GM12878 (cell line): ENCODE measurements around the gene ADGB. TPM values are rescaled to one million over a fixed set of nuclear protein-coding genes. Genes with fewer than 3 reads are reported as not detected.

Source experiments
- ATAC-seq: fragments of 200-7000 bp; cut with Tn5 transposase; 3 replicates; pipeline ENCODE4 v1.9.1; 2020; ENCODE audit warnings: mild to moderate bottlenecking, moderate library complexity
- BruUV-seq: library from RNA; stranded (reverse); fragments of 400-500 nt; replicated peaks from 2 replicates; lab custom pipeline; 2021; lab: Mats Ljungman, UMichigan
- CTCF ChIA-PET: fragments of 300-600 bp; sonication (Branson Sonifier 250); formaldehyde crosslinking; extraction: SDS; loops from one replicate; lab custom pipeline; 2021; ENCODE audit warnings: inconsistent platforms; lab: Yijun Ruan, JAX
- POLR2A ChIA-PET: fragments of 350-600 bp; formaldehyde crosslinking; extraction: SDS; loops from one replicate; lab custom pipeline; 2021; ENCODE audit warnings: inconsistent platforms; lab: Charles Lee
- RAD21 ChIA-PET: fragments of 300-600 bp; sonication (Branson Sonifier 250); formaldehyde crosslinking; loops from one replicate; lab custom pipeline; 2023; ENCODE audit warnings: antibody characterized with exemption; ENCODE audit not compliant: unreplicated experiment; lab: Charles Lee
- SMC1A ChIA-PET: fragments of 300-600 bp; sonication (Branson Sonifier 250); formaldehyde crosslinking; loops from one replicate; lab custom pipeline; 2023; ENCODE audit not compliant: unreplicated experiment, uncharacterized antibody; lab: Charles Lee
- DNase-seq: peaks from one replicate; pipeline ENCODE4 v3.0.0-alpha.2; 2011; ENCODE audit warnings: low read depth, low spot score
- FAIRE-seq: peaks from 3 replicates; lab custom pipeline; 2011; peaks lifted over from hg19 to GRCh38; lab: Jason Lieb, UNC
- H2AFZ ChIP-seq: 2 replicates; pipeline ENCODE4 v1.6.0; 2011; ENCODE audit warnings: low read depth, low read length, control low read depth; ENCODE audit not compliant: control insufficient read depth
- H3K27ac ChIP-seq: 2 replicates; pipeline ENCODE4 v1.5.1; 2011; ENCODE audit warnings: control low read depth; ENCODE audit not compliant: control insufficient read depth, insufficient read depth
- H3K27me3 ChIP-seq, 2 experiments: replicated peaks in 1 of 2; 2 replicates each; pipeline versions ENCODE4 v1.6.0 to v1.6.1; 2011; ENCODE audit warnings: low read length in 1 of 2; ENCODE audit not compliant: control insufficient read depth in 2 of 2, insufficient read depth in 2 of 2
- H3K36me3 ChIP-seq, 2 experiments: 2 replicates each; pipeline ENCODE4 v1.5.1; 2011; ENCODE audit warnings: low read length in 1 of 2; ENCODE audit not compliant: control insufficient read depth in 2 of 2, insufficient read depth in 2 of 2
- H3K4me1 ChIP-seq: 2 replicates; pipeline ENCODE4 v1.6.1; 2011; ENCODE audit warnings: mild to moderate bottlenecking, low read length, moderate library complexity, mixed read lengths; ENCODE audit not compliant: control insufficient read depth, insufficient read depth
- H3K4me2 ChIP-seq: 2 replicates; pipeline ENCODE4 v1.6.0; 2011; ENCODE audit warnings: control low read depth; ENCODE audit not compliant: control insufficient read depth, insufficient read depth
- H3K4me3 ChIP-seq: fragments of 200-600 bp; sonication (generic); 2 replicates; pipeline ENCODE4 v1.5.1; 2016
- H3K79me2 ChIP-seq: 2 replicates; pipeline ENCODE4 v1.6.0; 2011; ENCODE audit warnings: low read length; ENCODE audit not compliant: control insufficient read depth, insufficient read depth
- H3K9ac ChIP-seq: 2 replicates; pipeline ENCODE4 v1.8.0; 2011; ENCODE audit warnings: low read length, control low read depth, mixed read lengths; ENCODE audit not compliant: control insufficient read depth, insufficient read depth
- H3K9me3 ChIP-seq: replicated peaks from 3 replicates; pipeline ENCODE4 v1.5.1; 2011; ENCODE audit warnings: mild to moderate bottlenecking, low read length; ENCODE audit not compliant: control insufficient read depth, insufficient read depth
- H4K20me1 ChIP-seq: 2 replicates; pipeline ENCODE4 v1.6.0; 2011; ENCODE audit not compliant: control insufficient read depth, insufficient read depth
- ATF7 ChIP-seq: fragments of 450-650 bp; IDR thresholded peaks from 2 replicates; pipeline ENCODE4 v1.6.1; 2016; ENCODE audit warnings: low read depth, mild to moderate bottlenecking
- EP300 ChIP-seq, 2 experiments: fragments of 150-350 bp in 1 of 2; IDR thresholded peaks; 2 replicates each; pipeline ENCODE4 v1.6.1; 2011 to 2012; ENCODE audit warnings: low read depth in 2 of 2, low read length in 2 of 2, borderline replicate concordance in 1 of 2, improper control_type of control experiment in 1 of 2, inconsistent platforms in 1 of 2; ENCODE audit not compliant: control insufficient read depth in 1 of 2
- FOXM1 ChIP-seq: IDR thresholded peaks from 2 replicates; pipeline ENCODE4 v1.6.1; 2012; ENCODE audit warnings: low read depth, mild to moderate bottlenecking, inconsistent platforms, low read length, moderate library complexity
- IKZF2 ChIP-seq, 2 experiments: fragments of 450-650 bp; IDR thresholded peaks; 2 replicates each; pipeline ENCODE4 v1.6.1; 2017; ENCODE audit warnings: mild to moderate bottlenecking in 2 of 2, moderate library complexity in 2 of 2
- IRF4 ChIP-seq: IDR thresholded peaks from 2 replicates; pipeline ENCODE4 v1.6.1; 2011; ENCODE audit warnings: low read depth, low read length
- TCF12 ChIP-seq: IDR thresholded peaks from 2 replicates; pipeline ENCODE4 v1.6.1; 2011; ENCODE audit warnings: low read depth, mild to moderate bottlenecking, low read length
- YBX1 ChIP-seq: fragments of 450-650 bp; IDR thresholded peaks from 2 replicates; pipeline ENCODE4 v1.6.1; 2016; ENCODE audit warnings: antibody characterized with exemption
- WGBS: methylation state at CpG from one replicate; pipeline ENCODE4 v1.1.6; 2016; ENCODE audit warnings: low lambda C conversion rate; ENCODE audit not compliant: insufficient replicate concordance, insufficient coverage; ENCODE audit errors: missing lambda C conversion rate; 5-methylcytosine and 5-hydroxymethylcytosine counted together
- in situ Hi-C: fragments of 300-500 bp; cut with MboI; formaldehyde crosslinking; loops from 9 replicates; pipeline ENCODE4 v1.14.3; 2018; ENCODE audit warnings: mixed read lengths
- intact Hi-C: fragments of 100-400 bp; cut with micrococcal nuclease; formaldehyde crosslinking; loops from one replicate; pipeline ENCODE4 v1.14.2; 2022; ENCODE audit not compliant: unreplicated experiment
- polyA plus RNA-seq, 11 experiments: library from polyadenylated mRNA; depleted of rRNA in 4 of 11; unstranded in 6 of 11; stranded (reverse) in 5 of 11; fragments of >200 nt; fragmentation: Nextera tagmentation in 4 of 11; fragmentation: Illumina TruSeq in 1 of 11; extraction: Ambion mirVana in 4 of 11; extraction: Trizol in 1 of 11; gene quantifications; 1 replicate in 1 of 11; 2 replicates in 10 of 11; pipeline versions ENCODE4 v1.2.1 to v1.2.3, GENCODE V29; 2011 to 2016; ENCODE audit warnings: inconsistent platforms in 2 of 11, missing spikeins in 2 of 11, low read depth in 1 of 11
- total RNA-seq, 4 experiments: library from RNA; depleted of rRNA in 3 of 4; stranded (reverse); fragments of >200 nt in 3 of 4; fragmentation: Illumina TruSeq in 1 of 4; extraction: Trizol in 1 of 4; gene quantifications; 2 replicates each; pipeline versions ENCODE4 v1.2.1 to v1.2.3, GENCODE V29; 2013 to 2021
- TF ChIP-seq, protein P1 (sequence below): fragments of 450-650 bp; IDR thresholded peaks from 2 replicates; pipeline ENCODE4 v1.6.1; 2017; ENCODE audit warnings: mild to moderate bottlenecking

Gene ADGB
- total and polyA plus RNA-seq, 10 of the 15 experiments (the other 5 are each of a cell fraction or from before 2014, with no cell fraction given) = not detected

DNA sequence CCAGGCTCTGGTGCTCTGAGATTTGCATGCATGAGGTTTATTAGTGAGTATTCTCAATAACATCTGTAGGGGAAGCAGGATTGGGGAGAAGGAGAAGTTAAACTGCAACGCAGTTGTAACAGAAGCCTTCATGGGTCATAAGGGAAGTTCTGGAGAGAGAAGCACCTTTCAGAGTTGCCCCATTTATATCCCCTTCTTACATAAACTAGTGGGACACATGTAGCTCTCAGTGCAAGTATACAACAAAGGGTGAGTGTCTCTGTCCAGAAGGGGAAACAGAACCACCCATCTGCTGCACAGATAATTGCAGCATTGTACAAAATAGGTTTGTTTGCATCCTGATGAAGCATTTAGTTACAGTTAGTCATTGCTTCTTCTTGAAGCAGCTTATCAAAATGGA, 4.3 kb upstream of the ADGB start:
- ATAC-seq = no peak
- H3K36me3 ChIP-seq = no peaks in the 10 kb centered on the region
- CTCF ChIA-PET = no interaction called here
- TF ChIP-seq YBX1 (no peak), EP300 (IDR thresholded peaks at IDR 0.05; ENCODE audit: borderline replicate concordance in 1 of 2, control insufficient read depth in 1 of 2, low read depth in 2 of 2, low read length in 2 of 2) (no peak), IRF4 (no peak), IKZF2 (IDR thresholded peaks at IDR 0.05) (no peak), TCF12 (no peak), FOXM1 (no peak), ATF7 (no peak)
- TF ChIP-seq, protein P1, sequence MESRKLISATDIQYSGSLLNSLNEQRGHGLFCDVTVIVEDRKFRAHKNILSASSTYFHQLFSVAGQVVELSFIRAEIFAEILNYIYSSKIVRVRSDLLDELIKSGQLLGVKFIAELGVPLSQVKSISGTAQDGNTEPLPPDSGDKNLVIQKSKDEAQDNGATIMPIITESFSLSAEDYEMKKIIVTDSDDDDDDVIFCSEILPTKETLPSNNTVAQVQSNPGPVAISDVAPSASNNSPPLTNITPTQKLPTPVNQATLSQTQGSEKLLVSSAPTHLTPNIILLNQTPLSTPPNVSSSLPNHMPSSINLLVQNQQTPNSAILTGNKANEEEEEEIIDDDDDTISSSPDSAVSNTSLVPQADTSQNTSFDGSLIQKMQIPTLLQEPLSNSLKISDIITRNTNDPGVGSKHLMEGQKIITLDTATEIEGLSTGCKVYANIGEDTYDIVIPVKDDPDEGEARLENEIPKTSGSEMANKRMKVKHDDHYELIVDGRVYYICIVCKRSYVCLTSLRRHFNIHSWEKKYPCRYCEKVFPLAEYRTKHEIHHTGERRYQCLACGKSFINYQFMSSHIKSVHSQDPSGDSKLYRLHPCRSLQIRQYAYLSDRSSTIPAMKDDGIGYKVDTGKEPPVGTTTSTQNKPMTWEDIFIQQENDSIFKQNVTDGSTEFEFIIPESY = no peak
- TF ChIP-seq, all 136 proteins: peak for 0
- no peaks in the 10 kb centered on the region; a peak in 1 of 4 replicates for H3K27me3 ChIP-seq
- no peak overlapping the region for H3K4me2 ChIP-seq
- FAIRE-seq (no peak), DNase-seq (no peak)
- H3K27ac ChIP-seq = no peak overlapping the region
- intact Hi-C loops (no loop called here), in situ Hi-C loops (no loop called here)
- no peak overlapping the region for H3K9ac ChIP-seq
- H2AFZ ChIP-seq = no peak overlapping the region
- H3K4me1 ChIP-seq = no peaks in the 10 kb centered on the region
- no peaks in the 10 kb centered on the region for H3K79me2 ChIP-seq
- WGBS = 0% methylated on average over 1 of the region's 1 CpG
- BruUV-seq = no TSS peak
- no peak overlapping the region for H3K4me3 ChIP-seq
- H3K9me3 ChIP-seq = no peaks in the 10 kb centered on the region
- ChIA-PET SMC1A (no interaction called here), POLR2A (no interaction called here), RAD21 (no interaction called here)
- no peaks in the 10 kb centered on the region for H4K20me1 ChIP-seq
